Measurements from ENCODE around the gene OPN1LW.

OPN1LW gene

GRCh38 chrX:154120567-154120966 is 23.5 kb upstream of the OPN1LW start:
- in situ Hi-C loops (cut with MboI; ENCODE audit: low pct_unique_long_range_greater_than_20kb, low sequenced_read_pairs, unreplicated experiment), result no loop called here
- TF ChIP-seq, protein P1, sequence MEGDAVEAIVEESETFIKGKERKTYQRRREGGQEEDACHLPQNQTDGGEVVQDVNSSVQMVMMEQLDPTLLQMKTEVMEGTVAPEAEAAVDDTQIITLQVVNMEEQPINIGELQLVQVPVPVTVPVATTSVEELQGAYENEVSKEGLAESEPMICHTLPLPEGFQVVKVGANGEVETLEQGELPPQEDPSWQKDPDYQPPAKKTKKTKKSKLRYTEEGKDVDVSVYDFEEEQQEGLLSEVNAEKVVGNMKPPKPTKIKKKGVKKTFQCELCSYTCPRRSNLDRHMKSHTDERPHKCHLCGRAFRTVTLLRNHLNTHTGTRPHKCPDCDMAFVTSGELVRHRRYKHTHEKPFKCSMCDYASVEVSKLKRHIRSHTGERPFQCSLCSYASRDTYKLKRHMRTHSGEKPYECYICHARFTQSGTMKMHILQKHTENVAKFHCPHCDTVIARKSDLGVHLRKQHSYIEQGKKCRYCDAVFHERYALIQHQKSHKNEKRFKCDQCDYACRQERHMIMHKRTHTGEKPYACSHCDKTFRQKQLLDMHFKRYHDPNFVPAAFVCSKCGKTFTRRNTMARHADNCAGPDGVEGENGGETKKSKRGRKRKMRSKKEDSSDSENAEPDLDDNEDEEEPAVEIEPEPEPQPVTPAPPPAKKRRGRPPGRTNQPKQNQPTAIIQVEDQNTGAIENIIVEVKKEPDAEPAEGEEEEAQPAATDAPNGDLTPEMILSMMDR (IDR thresholded peaks at IDR 0.05; ENCODE audit: extremely low read depth, insufficient read depth, missing control alignments), result no peak
- DNase-seq (ENCODE audit: low spot score), result no peak

GRCh38 chrX:154121207-154121606 is 22.8 kb upstream of the OPN1LW start:
- in situ Hi-C loops (cut with MboI; ENCODE audit: low pct_unique_long_range_greater_than_20kb, low sequenced_read_pairs, unreplicated experiment), result no loop called here
- DNase-seq (ENCODE audit: low spot score), result no peak
- TF ChIP-seq, protein P1 (IDR thresholded peaks at IDR 0.05; ENCODE audit: extremely low read depth, insufficient read depth, missing control alignments), result no peak

DNA sequence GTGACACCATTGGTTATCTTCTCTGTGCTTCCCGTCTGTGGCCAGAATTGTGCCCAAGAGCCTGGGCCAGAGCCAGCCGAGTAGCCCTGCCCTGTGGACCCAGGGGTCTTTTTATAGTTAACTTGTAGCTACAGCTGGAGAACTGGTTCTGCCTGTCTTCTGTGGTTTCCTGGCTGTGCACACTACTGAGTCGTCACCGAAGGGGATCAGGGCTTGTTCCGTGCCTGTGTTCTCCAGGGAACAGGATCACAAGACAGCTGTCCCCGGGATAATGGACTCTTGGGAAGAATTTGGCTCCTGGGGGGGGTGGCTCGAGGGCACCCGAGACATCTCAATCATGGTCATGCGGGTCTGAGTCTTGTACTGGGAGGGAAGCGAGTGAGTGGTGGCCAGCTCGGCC is 22.1 kb upstream of the OPN1LW start:
- TF ChIP-seq, protein P1 (IDR thresholded peaks at IDR 0.05; ENCODE audit: extremely low read depth, insufficient read depth, missing control alignments), result no peak
- no peak for DNase-seq (ENCODE audit: low spot score)
- in situ Hi-C loops (cut with MboI; ENCODE audit: low pct_unique_long_range_greater_than_20kb, low sequenced_read_pairs, unreplicated experiment), result no loop called here

DNA sequence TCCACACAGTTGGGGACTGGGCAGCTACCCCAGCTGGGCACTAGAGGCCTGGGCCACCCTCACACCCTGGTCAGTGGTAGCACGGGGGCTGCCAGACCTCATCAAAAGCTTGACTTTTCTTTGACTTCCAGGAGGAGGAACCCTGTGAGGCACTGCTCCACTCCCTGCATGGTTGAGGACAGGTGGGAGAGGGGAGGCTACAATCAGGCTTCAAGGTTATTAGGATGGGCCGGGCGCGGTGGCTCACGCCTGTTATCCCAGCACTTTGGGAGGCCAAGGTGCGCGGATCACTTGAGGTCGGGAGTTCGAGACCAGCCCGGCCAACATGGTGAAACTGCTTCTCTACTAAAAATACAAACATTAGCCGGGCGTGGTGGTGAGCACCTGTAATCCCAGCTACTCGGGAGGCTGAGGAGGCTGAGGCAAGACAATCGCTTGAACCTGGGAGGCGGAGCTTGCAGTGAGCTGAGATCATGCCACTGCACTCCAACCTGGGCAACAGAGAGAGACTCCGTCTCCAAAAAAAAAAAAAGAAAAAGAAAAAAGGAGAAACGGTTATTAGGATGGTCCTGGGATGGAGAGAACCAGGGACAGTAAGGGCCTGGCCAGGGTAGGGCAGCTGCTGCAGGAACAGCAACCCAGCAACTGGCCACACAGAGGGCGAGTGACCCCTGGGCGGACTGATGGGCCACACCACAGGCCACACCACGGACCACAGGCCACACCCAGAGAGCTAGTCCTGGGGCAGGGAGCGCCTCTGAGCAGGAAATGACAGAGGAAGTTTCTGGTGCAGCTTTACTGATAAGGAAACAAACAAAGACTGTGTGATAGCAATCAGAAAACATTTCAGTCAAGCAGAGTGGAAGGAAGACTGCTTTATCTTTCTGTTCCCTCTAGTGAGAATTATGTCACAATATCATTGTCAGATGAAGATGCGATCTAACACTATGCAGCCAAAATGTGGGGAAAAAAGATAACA is 20.5 kb upstream of the OPN1LW start:
- TF ChIP-seq, protein P1 (IDR thresholded peaks at IDR 0.05; ENCODE audit: extremely low read depth, insufficient read depth, missing control alignments), result no peak
- DNase-seq (ENCODE audit: low spot score), result no peak
- in situ Hi-C loops (cut with MboI; ENCODE audit: low pct_unique_long_range_greater_than_20kb, low sequenced_read_pairs, unreplicated experiment), result no loop called here

- no peak for DNase-seq (ENCODE audit: low spot score)
- in situ Hi-C loops (cut with MboI; ENCODE audit: low pct_unique_long_range_greater_than_20kb, low sequenced_read_pairs, unreplicated experiment), result no loop called here
- TF ChIP-seq, protein P1 (IDR thresholded peaks at IDR 0.05; ENCODE audit: extremely low read depth, insufficient read depth, missing control alignments), result no peak
These were observed 18.5 kb upstream of the OPN1LW start for GRCh38 chrX:154125391-154126040.

DNA sequence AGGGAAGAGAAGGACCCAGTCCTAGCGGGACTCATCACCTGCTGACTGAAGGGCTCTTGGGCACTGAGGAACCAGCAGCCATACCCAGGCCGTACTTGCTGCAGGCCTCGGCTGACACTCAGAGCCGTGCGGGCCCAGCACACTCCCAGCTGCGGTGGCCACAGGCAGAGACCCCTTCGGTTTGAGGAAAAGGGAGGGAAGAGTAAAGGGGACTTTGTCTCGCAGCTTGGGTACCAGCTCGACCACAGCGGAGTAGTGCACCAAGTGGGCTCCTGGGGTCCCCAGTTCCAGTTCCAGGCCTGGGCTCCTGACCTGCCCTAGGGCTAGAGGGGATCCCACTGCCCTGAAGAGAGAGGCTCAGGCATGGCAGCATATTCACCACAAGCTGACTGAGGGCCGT is 17.9 kb upstream of the OPN1LW start:
- TF ChIP-seq, protein P1 (IDR thresholded peaks at IDR 0.05; ENCODE audit: extremely low read depth, insufficient read depth, missing control alignments), result no peak
- DNase-seq (ENCODE audit: low spot score), result no peak
- in situ Hi-C loops (cut with MboI; ENCODE audit: low pct_unique_long_range_greater_than_20kb, low sequenced_read_pairs, unreplicated experiment), result no loop called here
